LoVo (cell line): ENCODE results near the gene RASA3.

Source experiments
- DNase-seq: peaks from one replicate; pipeline ENCODE4 v3.0.0-alpha.2; 2016; ENCODE audit warnings: low spot score

The RASA3 gene

DNA sequence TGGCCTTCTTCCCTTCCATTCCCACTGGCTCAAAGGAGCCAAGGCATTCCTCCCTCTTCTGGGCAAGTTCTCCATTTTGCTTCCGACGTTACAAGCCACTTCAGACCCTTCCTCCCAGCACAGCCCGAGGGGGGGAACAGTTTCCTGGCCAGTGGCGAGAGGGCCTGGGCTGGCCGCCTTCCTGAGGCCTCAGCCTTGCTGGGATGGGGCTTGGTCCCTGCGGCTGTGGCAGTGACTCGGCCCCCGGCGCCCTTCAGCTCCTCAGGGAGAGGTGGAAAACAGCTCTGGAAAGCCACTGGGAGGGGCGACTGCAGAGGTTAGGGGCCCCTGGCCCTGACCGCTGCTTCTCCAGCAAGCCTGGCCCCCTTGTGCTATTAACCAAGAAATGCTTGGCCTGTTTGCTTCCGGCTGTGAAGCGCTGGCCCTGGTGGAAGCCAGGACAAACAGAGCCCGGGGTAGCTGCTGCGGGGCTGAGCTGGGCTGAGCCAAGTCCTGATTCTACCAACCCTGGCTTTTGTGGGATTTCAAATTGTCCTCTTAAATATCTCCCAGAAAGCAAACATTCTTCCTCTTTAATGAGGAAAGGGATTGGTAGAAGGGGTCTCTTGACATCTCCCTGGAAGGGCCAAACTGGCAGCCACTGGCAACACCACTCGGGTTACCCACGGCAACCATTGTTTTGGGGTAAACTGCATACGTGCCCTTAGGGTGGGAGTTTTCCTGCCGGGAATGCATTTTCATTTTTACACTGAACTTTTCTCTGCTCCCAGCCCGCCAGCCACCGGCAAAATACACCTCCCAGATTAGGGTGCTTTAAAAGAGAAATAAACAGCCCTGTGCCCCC, 197.2 kb downstream of the RASA3 start:
- no peak for DNase-seq

DNA sequence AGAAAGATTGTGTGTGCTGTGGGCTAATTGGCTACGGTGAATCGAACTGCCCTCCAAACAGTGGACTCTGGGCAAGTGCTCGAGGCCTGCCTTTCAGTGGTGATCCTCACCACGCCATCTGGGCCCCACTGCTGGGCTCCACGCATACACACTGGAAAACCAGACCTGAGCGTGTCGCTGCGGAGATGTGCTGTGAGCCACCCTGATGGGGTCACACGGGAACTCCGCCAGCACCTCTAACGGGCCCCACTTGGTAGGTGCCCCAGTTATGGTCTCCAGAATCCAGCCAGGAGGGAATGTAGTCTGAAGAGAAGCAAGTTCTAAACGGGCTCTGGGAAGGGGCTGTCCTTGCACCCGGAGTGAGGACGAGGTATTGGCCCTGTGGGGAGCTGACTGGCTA, 197.8 kb downstream of the RASA3 start:
- no peak for DNase-seq

GRCh38 chr13:113933901-113934300, 198.5 kb downstream of the RASA3 start:
- no peak for DNase-seq

- DNase-seq = no peak
Observed at GRCh38 chr13:113931841-113932459, 200.5 kb downstream of the RASA3 start.

DNA sequence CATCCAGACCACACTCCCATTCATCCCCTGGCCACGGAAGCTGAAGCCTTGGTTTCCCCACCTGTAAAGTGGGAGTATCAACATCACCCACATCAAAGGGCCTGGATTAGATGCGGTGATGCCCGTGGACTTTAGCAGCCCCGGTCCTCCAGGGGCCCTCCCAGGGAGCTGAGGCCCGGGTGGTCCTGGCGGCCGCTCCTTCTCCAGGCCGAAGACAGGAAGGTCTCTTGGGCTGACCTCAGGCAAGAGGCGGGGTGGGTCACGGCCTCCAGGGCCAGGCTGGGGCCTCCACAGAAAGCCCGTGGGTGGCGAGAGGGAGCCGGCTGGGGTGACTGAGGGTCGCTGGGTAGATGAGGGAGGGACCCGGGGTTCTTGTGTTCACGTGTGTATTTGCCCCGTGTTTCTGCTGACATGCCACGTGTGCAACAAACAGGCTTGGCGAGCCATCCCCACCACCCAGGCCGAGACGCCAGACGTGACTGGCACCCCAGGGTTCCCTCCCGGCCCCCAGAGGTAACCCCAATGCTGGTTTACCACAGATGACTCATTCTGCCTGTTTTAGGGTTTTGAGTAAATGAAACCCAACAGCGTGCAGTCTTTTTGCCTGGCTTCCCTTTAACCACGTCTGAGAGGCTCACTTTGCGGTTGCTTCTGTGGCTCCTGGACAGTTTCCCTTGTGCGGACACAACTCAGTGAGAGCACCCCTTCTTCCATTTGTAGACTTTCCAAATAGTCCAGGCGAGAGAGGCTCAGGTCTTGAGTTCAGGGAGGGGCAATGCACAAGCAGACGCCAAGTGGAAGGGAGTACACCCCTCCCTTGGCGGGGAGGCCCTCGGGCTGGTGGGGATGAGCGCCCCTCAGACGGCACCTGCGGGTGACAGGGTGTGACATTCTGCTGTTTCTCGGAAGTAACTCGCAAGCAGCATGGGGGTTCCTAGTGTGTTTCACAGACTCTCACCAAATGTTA, 201.5 kb downstream of the RASA3 start:
- DNase-seq = no peak

- no peak for DNase-seq
Observed at GRCh38 chr13:113929628-113930615, 202.5 kb downstream of the RASA3 start.

DNA sequence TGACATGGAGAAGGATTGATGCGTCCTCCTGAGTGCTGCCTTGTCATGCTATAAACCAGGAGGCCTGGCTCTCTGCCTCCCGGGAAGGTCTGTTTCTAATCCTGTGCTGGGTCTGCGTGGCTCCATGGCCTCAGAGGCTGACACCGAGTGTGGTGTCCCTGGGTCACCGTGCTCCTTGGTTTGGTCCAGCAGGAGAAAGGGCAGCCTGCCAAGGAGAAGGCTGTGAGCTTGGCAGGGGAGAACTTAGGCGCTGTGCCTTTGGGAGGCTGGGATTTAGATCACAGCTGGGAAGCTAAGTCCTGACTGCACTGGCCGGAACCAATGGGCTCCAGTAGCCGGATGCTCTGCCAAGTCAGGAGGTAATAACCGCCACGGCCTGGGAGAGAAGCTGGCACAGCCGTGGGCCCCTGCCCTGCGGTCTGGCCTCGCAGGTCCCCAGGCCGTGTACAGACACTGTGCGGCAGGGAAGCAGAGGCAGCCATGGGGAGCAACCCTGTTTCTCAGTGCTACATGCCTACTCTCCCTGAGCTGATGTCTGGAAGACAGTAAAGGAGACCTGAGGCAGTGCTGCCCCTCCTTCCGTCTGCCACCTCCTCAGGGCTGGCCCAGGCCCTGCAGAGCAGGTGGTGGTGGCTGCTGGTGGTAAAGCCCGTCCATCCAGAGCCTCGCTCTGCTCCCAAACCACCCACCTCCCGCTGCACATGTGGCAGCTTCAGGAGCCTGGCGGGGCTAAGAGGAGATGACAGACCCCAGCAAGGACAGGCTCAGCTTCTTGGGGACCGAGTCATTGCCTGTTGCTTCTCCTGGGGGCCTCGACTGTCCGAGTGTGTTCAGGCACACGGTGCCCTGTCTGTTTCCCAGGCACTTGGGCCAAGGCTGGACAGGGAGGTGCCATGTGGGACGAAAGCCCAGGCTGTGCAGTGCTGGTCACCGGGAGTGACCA, 203.5 kb downstream of the RASA3 start:
- DNase-seq = no peak
